NOMO-1 treated with dmso at 0.1 percent for 144 hours (cell line): ENCODE results near the gene SIAE.

Source experiments
- DNase-seq: peaks from one replicate; lab custom pipeline; 2025; ENCODE audit not compliant: unreplicated experiment; lab: John Stamatoyannopoulos, UW

The SIAE gene

GRCh38 chr11:124673333-124674167 is at the start of gene SIAE, which contains the start of gene SPA17:
SIAE (minus strand) TSS chr11:124673739; CDS start chr11:124673708, 31 bp downstream.
SPA17 (plus strand) TSS chr11:124673904; CDS start chr11:124675265, 1,361 bp downstream.
- DNase-seq: peak; percentile 93

DNA sequence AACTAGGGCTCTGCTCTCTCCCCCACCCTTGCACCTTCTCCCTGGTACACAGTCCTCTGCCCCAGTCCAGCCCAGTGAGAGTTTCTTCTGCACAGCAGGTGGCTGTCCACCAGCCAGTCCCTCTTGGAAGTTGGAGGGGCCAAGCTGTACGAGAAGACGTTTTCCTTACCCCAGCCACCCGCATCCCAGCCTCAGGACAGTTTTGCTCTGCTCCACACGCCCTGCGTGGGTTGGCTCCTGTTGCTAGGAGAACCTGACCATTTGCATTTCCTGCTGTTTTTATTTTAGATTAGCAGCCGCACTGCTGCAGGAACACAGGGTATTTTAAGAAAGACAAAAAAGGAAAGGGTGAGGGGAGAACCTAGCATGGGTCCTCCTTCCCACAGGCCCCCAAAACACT is 48.6 kb upstream of the SIAE start:
- no peak for DNase-seq

- DNase-seq: no peak
Observed at GRCh38 chr11:124719534-124719933, 46.0 kb upstream of the SIAE start.

DNA sequence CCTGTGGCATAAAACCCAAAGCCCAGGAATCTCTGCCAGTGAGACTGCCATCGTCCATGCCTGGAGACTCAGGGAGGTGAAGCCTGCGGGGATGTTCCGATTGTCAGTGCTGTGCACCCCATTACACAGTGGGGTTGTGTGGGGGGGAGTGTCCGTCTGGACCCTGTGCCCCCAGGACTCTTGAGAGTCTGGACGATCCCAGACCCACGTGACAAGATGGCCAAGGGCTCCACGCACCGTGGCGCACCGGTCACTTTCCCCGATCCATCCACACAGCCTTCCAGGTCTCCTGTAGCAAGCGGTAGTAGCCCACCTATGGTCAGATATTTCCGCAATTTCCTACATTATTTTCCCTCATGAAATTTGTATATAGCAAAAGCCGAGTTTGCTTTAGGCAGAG is 45.3 kb upstream of the SIAE start:
- DNase-seq: no peak

- no peak for DNase-seq
Observed at GRCh38 chr11:124717786-124718651, 44.5 kb upstream of the SIAE start.

- DNase-seq: no peak
Observed at GRCh38 chr11:124717421-124717785, 43.9 kb upstream of the SIAE start.

DNA sequence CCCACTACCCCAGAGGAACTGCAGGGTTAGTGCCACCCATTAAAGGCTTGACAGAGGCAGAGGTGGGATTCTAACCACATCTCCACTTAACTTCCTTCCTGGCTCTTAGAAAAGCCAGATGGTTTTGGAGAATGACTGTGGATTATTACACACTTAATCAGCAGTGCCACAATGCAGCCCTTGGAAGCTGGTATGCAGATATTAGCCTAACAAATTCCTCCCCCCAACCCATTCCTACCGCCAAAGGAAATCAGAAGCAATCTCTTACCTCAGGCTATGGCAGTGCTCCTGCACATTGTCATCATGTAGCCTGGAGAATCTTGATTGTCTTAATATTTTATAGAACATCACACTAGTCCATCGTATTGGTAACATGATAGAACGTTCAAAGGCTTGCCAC is 43.1 kb upstream of the SIAE start:
- DNase-seq: no peak

GRCh38 chr11:124712392-124712791 is 38.9 kb upstream of the SIAE start:
- DNase-seq: no peak

GRCh38 chr11:124707829-124708228 is 34.3 kb upstream of the SIAE start:
- no peak for DNase-seq

DNA sequence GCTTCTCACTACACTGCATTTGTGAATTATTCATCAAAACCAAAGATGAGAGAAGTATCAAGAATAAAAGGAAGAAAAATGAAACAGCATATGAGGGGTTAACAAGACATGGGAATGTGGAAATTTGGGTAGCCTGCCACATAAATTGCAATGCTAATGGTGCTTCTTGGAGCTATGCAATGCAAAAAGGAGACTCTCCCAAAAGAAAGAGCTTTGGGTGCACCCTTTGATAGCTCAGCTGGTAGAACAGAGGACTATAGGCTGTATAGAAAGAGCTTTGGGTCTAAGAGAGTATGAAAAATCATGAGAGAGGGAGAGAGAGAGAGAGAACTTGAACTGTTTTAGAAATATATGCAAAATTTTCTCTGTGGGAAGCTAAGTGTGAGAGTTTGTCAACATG is 26.5 kb upstream of the SIAE start:
- no peak for DNase-seq

DNA sequence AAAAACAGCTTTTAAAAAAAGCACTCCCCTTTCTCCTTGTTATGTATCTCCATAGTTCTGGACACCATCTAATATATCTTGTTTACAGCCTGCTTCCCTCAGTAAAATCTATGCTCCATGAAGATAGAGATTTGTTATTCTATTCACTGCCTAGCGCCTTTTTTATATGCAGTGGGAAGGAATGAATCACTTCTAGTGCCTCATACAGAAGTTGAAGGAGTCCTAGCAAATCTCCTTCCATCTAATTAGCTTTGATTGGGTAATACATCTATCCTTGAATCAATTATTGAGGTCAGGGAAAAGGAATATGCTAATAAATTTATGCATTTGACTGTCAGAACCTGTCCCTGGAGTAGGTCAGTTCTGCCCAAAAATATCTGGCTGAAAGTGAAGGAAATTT is 26.0 kb upstream of the SIAE start:
- no peak for DNase-seq

DNA sequence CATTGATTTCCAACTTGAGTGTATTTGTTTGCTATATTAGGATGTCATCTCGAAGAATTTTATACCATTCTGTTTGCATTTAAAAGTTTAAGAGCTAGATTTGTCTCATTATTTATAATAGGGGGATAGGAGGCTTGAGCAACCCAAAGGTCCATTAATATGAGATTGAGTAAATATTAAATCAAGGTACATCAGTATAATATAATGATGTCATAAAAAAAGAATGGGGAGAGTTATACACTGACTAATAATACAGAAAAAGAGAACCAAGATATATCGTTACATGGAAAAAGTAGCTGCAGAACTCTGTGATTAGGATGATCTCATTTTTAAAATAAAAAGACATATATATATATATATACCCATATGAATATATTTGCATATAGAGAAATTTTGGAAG is 19.6 kb upstream of the SIAE start:
- DNase-seq: no peak

GRCh38 chr11:124682443-124682842 is 8.9 kb upstream of the SIAE start:
- no peak for DNase-seq

GRCh38 chr11:124681421-124681820 is 7.9 kb upstream of the SIAE start:
- DNase-seq: no peak

DNA sequence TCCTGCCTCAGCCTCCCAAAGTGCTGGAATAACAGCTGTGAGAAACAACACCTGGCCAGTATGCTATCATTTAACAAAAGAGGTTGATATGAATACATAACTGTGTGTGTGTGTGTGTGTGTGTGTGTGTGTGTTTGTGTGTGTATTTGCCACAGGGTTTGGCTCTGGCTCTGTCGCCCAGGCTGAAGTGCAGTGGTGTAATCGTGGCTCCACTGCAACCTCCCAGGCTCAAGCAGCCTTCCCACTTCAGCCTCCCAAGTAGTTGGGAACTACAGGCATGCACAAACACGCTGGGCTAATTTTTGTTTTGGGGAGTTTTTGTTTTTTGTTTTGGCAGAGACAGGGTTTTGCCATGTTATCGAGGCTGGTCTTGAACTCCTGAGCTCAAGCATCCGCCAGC is 4.9 kb upstream of the SIAE start:
- DNase-seq: no peak

GRCh38 chr11:124676386-124676785 is 2.8 kb upstream of the SIAE start:
- peak; percentile 14 for DNase-seq

- DNase-seq: no peak
Observed at GRCh38 chr11:124674571-124674970, 1.0 kb upstream of the SIAE start.

DNA sequence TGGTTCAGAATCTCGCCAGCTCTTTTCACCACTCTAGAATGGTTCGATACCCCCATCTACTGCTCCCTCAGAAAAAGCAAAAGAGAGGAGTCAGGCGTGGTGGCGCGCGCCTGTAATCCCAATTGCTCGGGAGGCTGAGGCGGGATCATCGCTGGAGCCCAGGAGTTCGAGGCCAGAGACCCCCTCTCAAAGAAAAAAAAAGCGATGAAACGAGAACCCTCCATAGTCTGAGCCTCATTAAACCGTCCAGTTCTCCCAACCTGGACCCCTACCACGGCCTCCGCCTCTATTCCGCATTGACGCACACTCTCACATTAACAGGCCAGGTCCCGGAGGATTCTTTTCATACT is 604 bp upstream of the SIAE start:
- DNase-seq: no peak

DNA sequence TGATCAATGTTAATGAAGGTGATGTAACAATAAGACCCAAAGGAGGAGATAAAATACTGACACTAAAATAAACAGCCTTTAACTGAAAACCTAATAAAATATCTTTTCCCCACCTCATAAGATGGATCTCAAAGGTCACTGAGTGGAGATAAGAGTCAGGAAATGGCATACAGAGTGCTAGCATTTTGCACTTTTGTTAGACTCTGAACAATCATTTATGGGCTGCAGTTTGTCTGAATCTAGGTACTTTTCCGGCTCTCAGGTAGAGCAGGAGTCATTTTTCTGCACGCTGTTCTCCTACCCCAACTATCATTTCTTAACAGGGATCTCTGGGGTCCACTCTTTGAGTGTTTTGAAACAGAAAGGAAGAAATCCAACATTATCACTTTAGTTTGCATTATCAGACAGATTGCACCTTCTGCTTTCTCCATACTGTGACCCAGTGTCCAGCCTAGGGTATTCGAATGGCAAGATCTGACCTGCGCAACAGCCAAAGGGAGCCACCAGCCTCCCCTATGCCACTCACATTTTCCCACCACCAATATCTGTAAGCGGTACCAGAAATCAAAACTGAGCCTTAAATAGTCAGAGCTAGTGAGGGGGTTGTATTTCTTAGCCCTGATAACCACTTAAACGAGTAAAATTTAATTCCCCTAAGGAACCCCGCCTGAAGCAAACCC is 863 bp downstream of the SIAE start:
- no peak for DNase-seq

DNA sequence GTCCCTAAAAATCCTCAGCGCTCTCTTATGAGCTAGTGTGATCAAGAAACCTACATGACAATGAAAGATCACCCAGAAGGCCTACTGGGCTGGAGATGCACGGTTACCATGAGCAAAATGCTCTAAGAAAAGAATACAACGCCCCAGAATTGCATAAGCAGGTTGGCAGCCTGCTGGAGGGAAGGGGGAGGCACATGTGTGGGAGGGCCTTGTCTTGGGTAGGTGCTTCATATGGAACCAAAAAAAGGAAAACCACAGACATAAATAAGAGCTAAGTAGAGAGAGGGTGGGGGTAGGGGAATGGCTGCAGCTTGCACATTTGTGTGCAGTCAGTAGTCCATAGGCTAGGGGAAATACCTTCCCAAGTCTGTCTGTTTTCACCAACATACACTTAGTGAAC is 2.8 kb downstream of the SIAE start:
- DNase-seq: peak; percentile 94

GRCh38 chr11:124669193-124669592 is 4.3 kb downstream of the SIAE start:
- DNase-seq: peak; percentile 31

- no peak for DNase-seq
Observed at GRCh38 chr11:124667601-124668000, 5.9 kb downstream of the SIAE start.
